Keratinocyte (primary cell): ENCODE measurements around the gene SETX. TPM values are rescaled to one million over a fixed set of nuclear protein-coding genes. Genes with fewer than 3 reads are reported as not detected.

Experiments used
- DNase-seq: peaks from one replicate; pipeline ENCODE4 v3.0.0-alpha.2; 2011; ENCODE audit warnings: low read depth, missing footprints, low spot score
- FAIRE-seq: peaks from 2 replicates; lab custom pipeline; 2011; peaks lifted over from hg19 to GRCh38; lab: Jason Lieb, UNC
- H2AFZ ChIP-seq: 2 replicates; pipeline ENCODE4 v1.6.0; 2012; ENCODE audit warnings: low read length, control low read depth, inconsistent platforms; ENCODE audit not compliant: control insufficient read depth
- H3K27ac ChIP-seq: 2 replicates; pipeline ENCODE4 v1.5.1; 2011; ENCODE audit warnings: low read length; ENCODE audit not compliant: control insufficient read depth, insufficient read depth
- H3K27me3 ChIP-seq: 3 replicates; pipeline ENCODE4 v1.6.0; 2011; ENCODE audit warnings: low read length; ENCODE audit not compliant: control insufficient read depth, insufficient read depth; ENCODE audit errors: extremely low read depth
- H3K36me3 ChIP-seq, 2 experiments: 2 replicates in 1 of 2; 3 replicates in 1 of 2; pipeline ENCODE4 v1.5.1; 2011; ENCODE audit warnings: low read length in 2 of 2, mild to moderate bottlenecking in 1 of 2; ENCODE audit not compliant: control insufficient read depth in 2 of 2, insufficient read depth in 2 of 2; ENCODE audit errors: extremely low read depth in 1 of 2
- H3K4me1 ChIP-seq: 3 replicates; pipeline ENCODE4 v1.5.1; 2011; ENCODE audit warnings: low read length; ENCODE audit not compliant: control insufficient read depth, insufficient read depth; ENCODE audit errors: extremely low read depth
- H3K4me2 ChIP-seq: 3 replicates; pipeline ENCODE4 v1.6.0; 2011; ENCODE audit warnings: low read depth, low read length; ENCODE audit not compliant: control insufficient read depth, insufficient read depth; ENCODE audit errors: extremely low read depth
- H3K4me3 ChIP-seq, 3 experiments: fragments of 200-600 bp in 1 of 3; sonication (generic) in 1 of 3; 2 replicates in 2 of 3; 3 replicates in 1 of 3; pipeline ENCODE4 v1.5.1; 2011 to 2016; ENCODE audit warnings: low read length in 3 of 3, mild to moderate bottlenecking in 3 of 3, control low read depth in 2 of 3, inconsistent platforms in 1 of 3, low read depth in 1 of 3, mixed read lengths in 1 of 3, mixed run types in 1 of 3, moderate library complexity in 1 of 3; ENCODE audit not compliant: control insufficient read depth in 2 of 3, insufficient read depth in 2 of 3; ENCODE audit errors: extremely low read depth in 1 of 3
- H3K79me2 ChIP-seq: 2 replicates; pipeline ENCODE4 v1.6.0; 2012; ENCODE audit warnings: low read length; ENCODE audit not compliant: control insufficient read depth, insufficient read depth
- H3K9ac ChIP-seq: 3 replicates; pipeline ENCODE4 v1.6.0; 2011; ENCODE audit warnings: low read length; ENCODE audit not compliant: control insufficient read depth, insufficient read depth; ENCODE audit errors: extremely low read depth
- H3K9me1 ChIP-seq: 3 replicates; pipeline ENCODE4 v1.6.0; 2011; ENCODE audit warnings: low read length; ENCODE audit not compliant: control insufficient read depth, insufficient read depth; ENCODE audit errors: extremely low read depth
- H3K9me3 ChIP-seq: 2 replicates; pipeline ENCODE4 v1.5.1; 2012; ENCODE audit warnings: low read depth, low read length; ENCODE audit not compliant: control insufficient read depth
- H4K20me1 ChIP-seq: 3 replicates; pipeline ENCODE4 v1.6.0; 2011; ENCODE audit warnings: low read length; ENCODE audit not compliant: control insufficient read depth, insufficient read depth; ENCODE audit errors: extremely low read depth
- CTCF ChIP-seq, 3 experiments: IDR thresholded peaks in 1 of 3; conservative IDR thresholded peaks in 1 of 3; optimal IDR thresholded peaks in 1 of 3; 2 replicates in 2 of 3; 3 replicates in 1 of 3; pipeline versions ENCODE3 to v1.5.1; 2011; ENCODE audit warnings: low read length in 3 of 3, mild to moderate bottlenecking in 3 of 3, moderate library complexity in 2 of 3, control low read depth in 1 of 3, inconsistent platforms in 1 of 3; ENCODE audit not compliant: insufficient read depth in 2 of 3; ENCODE audit errors: extremely low read depth in 1 of 3
- EZH2 ChIP-seq: IDR thresholded peaks from one replicate; pipeline ENCODE4 v1.6.1; 2012; ENCODE audit warnings: inconsistent platforms, mild to moderate bottlenecking, low read length, moderate library complexity
- dilution Hi-C: fragments of 300-500 bp; cut with MboI; formaldehyde crosslinking; loops from one replicate; pipeline ENCODE4 v1.7.0; 2020; ENCODE audit warnings: low sequenced_read_pairs; ENCODE audit not compliant: extremely low pct_ligation_motif_present
- polyA plus RNA-seq, 5 experiments: library from polyadenylated mRNA; depleted of rRNA in 3 of 5; stranded (reverse) in 3 of 5; stranded (forward) in 1 of 5; unstranded in 1 of 5; fragments of >200 nt; gene quantifications; 1 replicate in 1 of 5; 2 replicates in 3 of 5; 3 replicates in 1 of 5; pipeline versions ENCODE4 v1.2.1 to v1.2.3, GENCODE V29; 2011 to 2012; ENCODE audit warnings: missing spikeins in 2 of 5, low read depth in 1 of 5, low replicate concordance in 1 of 5

The SETX gene
- polyA plus RNA-seq, 1 donor (not counting 4 experiments of a cell fraction or from before 2014, with no cell fraction given) = 23.8 TPM

- Histone ChIP-seq H3K27ac (no peak overlapping the region), H3K4me3 (no peak overlapping the region), H3K9me1 (no peaks in the 10 kb centered on the region), H2AFZ (no peak overlapping the region), H3K9me3 (no peaks in the 10 kb centered on the region), H3K36me3 (no peaks in the 10 kb centered on the region), H3K79me2 (no peaks in the 10 kb centered on the region), H3K9ac (no peak overlapping the region), H3K27me3 (peaks cover 12% of the 10 kb centered on the region), H3K4me2 (no peak overlapping the region), H4K20me1 (no peaks in the 10 kb centered on the region), H3K4me1 (no peaks in the 10 kb centered on the region)
- FAIRE-seq = no peak
- dilution Hi-C loops = no loop called here
- DNase-seq = no peak
- TF ChIP-seq CTCF (optimal IDR thresholded peaks at IDR 0.05 in 1 of 3, IDR thresholded peaks at IDR 0.05 in 1 of 3, conservative IDR thresholded peaks at IDR 0.05 in 1 of 3; ENCODE audit: extremely low read depth in 1 of 3, insufficient read depth in 2 of 3, low read length in 3 of 3) = no peak
Measured at GRCh38 chr9:132250324-132251262, 104.2 kb downstream of the SETX start.

- H3K27me3 ChIP-seq = peaks cover 19% of the 10 kb centered on the region
- no peaks in the 10 kb centered on the region for H3K4me1 ChIP-seq
- H3K79me2 ChIP-seq = no peaks in the 10 kb centered on the region
- no peaks in the 10 kb centered on the region for H4K20me1 ChIP-seq
- H2AFZ ChIP-seq = no peak overlapping the region
- no peak overlapping the region for H3K4me2 ChIP-seq
- dilution Hi-C loops = no loop called here
- no peak for FAIRE-seq
- no peak overlapping the region for H3K27ac ChIP-seq
- H3K36me3 ChIP-seq = no peaks in the 10 kb centered on the region
- no peak overlapping the region for H3K9ac ChIP-seq
- H3K9me1 ChIP-seq = no peaks in the 10 kb centered on the region
- H3K4me3 ChIP-seq = no peak overlapping the region
- H3K9me3 ChIP-seq = no peaks in the 10 kb centered on the region
- no peak for TF ChIP-seq EZH2
- TF ChIP-seq CTCF (optimal IDR thresholded peaks at IDR 0.05 in 1 of 3, IDR thresholded peaks at IDR 0.05 in 1 of 3, conservative IDR thresholded peaks at IDR 0.05 in 1 of 3; ENCODE audit: extremely low read depth in 1 of 3, insufficient read depth in 2 of 3, low read length in 3 of 3) = no peak
- DNase-seq = no peak
Measured at GRCh38 chr9:132249690-132250089, 105.1 kb downstream of the SETX start.
